Measurements from ENCODE around the gene KHDC1. TPM values are rescaled to one million over a fixed set of nuclear protein-coding genes. Genes with fewer than 3 reads are reported as not detected.

Gene KHDC1
- total RNA-seq: 1 to 10 TPM; 2.1 to 2.8 TPM

GRCh38 chr6:73262671-73263569 lies at the start of gene KHDC1:
KHDC1 (minus strand) TSS chr6:73263196; CDS start chr6:73242517, 20,679 bp downstream.

GRCh38 chr6:73225396-73225795 lies 37.6 kb downstream of the KHDC1 start, which contains the start of gene KHDC1L:
KHDC1L (minus strand) TSS chr6:73225496; CDS start chr6:73225408, 88 bp downstream.

Other genes with a start within 250 kb of the KHDC1 start
- not detected for gene KHDC1L, start 37.7 kb downstream of the KHDC1 start, total RNA-seq
- gene DPPA5, start 91.1 kb upstream of the KHDC1 start, total RNA-seq: not detected
- gene KHDC3L, start 99.5 kb upstream of the KHDC1 start, total RNA-seq: not detected
- under 1 TPM in 1 of 2 experiments, not detected in 1; 0.24 TPM for gene OOEP, start 106.7 kb upstream of the KHDC1 start, total RNA-seq
- gene DDX43, start 131.6 kb upstream of the KHDC1 start, total RNA-seq: under 1 TPM; 0.20 to 0.46 TPM
- 10 to 100 TPM; 23.8 to 24.6 TPM for gene CGAS, start 189.1 kb upstream of the KHDC1 start, total RNA-seq
- 10 to 100 TPM; 43.8 to 48.2 TPM for gene MTO1, start 198.5 kb upstream of the KHDC1 start, total RNA-seq